GM23338 (cell line): ENCODE data around the gene RGL1. TPM values are rescaled to one million over a fixed set of nuclear protein-coding genes. Genes with fewer than 3 reads are reported as not detected.

Experiments
- ATAC-seq: fragments of 200-7000 bp; cut with Tn5 transposase; 3 replicates; pipeline ENCODE4 v1.9.1; 2020
- DNase-seq: peaks from one replicate; pipeline ENCODE4 v3.0.0-alpha.2; 2015; ENCODE audit warnings: low spot score
- H2AFZ ChIP-seq: fragments of 200-600 bp; sonication (generic); 2 replicates; pipeline ENCODE4 v1.8.0; 2016; ENCODE audit warnings: antibody characterized with exemption, mild to moderate bottlenecking, moderate library complexity
- H3F3A ChIP-seq: fragments of 200-600 bp; sonication (generic); replicated peaks from 2 replicates; pipeline ENCODE4 v1.8.0; 2017; ENCODE audit warnings: antibody characterized with exemption, mixed run types, low read depth
- H3K27ac ChIP-seq: fragments of 200-600 bp; sonication (generic); 2 replicates; pipeline ENCODE4 v1.6.1; 2016; ENCODE audit warnings: low read depth
- H3K27me3 ChIP-seq: fragments of 200-600 bp; sonication (generic); 2 replicates; pipeline ENCODE4 v1.8.0; 2016; ENCODE audit warnings: mild to moderate bottlenecking, mixed run types, moderate library complexity; ENCODE audit not compliant: insufficient read depth
- H3K36me3 ChIP-seq: fragments of 200-600 bp; sonication (generic); 2 replicates; pipeline ENCODE4 v1.8.0; 2016; ENCODE audit warnings: mild to moderate bottlenecking; ENCODE audit not compliant: insufficient read depth
- H3K4me1 ChIP-seq: fragments of 200-600 bp; sonication (generic); 2 replicates; pipeline ENCODE4 v1.8.0; 2016; ENCODE audit warnings: mild to moderate bottlenecking, moderate library complexity; ENCODE audit not compliant: insufficient read depth
- H3K4me2 ChIP-seq: fragments of 200-600 bp; sonication (generic); 2 replicates; pipeline ENCODE4 v1.7.1; 2017; ENCODE audit warnings: mixed run types
- H3K4me3 ChIP-seq: fragments of 200-600 bp; sonication (generic); 2 replicates; pipeline ENCODE4 v1.6.1; 2016; ENCODE audit warnings: mixed run types
- H3K79me2 ChIP-seq: fragments of 200-600 bp; sonication (generic); replicated peaks from 2 replicates; pipeline ENCODE4 v1.8.0; 2017; ENCODE audit warnings: mild to moderate bottlenecking; ENCODE audit not compliant: insufficient read depth
- H3K9me2 ChIP-seq: fragments of 200-600 bp; sonication (generic); 2 replicates; pipeline ENCODE4 v1.8.0; 2017; ENCODE audit not compliant: insufficient read depth
- H4K20me1 ChIP-seq: fragments of 200-600 bp; sonication (generic); replicated peaks from 2 replicates; pipeline ENCODE4 v1.8.0; 2017; ENCODE audit warnings: mild to moderate bottlenecking; ENCODE audit not compliant: insufficient read depth
- H3K27ac Mint-ChIP-seq: 2 replicates; pipeline ENCODE4 v1.8.0; 2020; ENCODE audit warnings: inconsistent platforms, mild to moderate bottlenecking, moderate library complexity, mixed read lengths
- H3K27me3 Mint-ChIP-seq: 3 replicates; pipeline ENCODE4 v1.8.0; 2022; ENCODE audit warnings: low read depth, mild to moderate bottlenecking, moderate library complexity, mixed read lengths, inconsistent platforms; ENCODE audit not compliant: insufficient read depth, poor library complexity
- H3K36me3 Mint-ChIP-seq: 3 replicates; pipeline ENCODE4 v1.8.0; 2021; ENCODE audit warnings: low read depth, mild to moderate bottlenecking, inconsistent platforms, moderate library complexity, mixed read lengths
- H3K4me1 Mint-ChIP-seq: 3 replicates; pipeline ENCODE4 v1.8.0; 2020; ENCODE audit warnings: mild to moderate bottlenecking, inconsistent platforms, mixed read lengths
- H3K4me3 Mint-ChIP-seq: 3 replicates; pipeline ENCODE4 v1.8.0; 2021; ENCODE audit warnings: moderate library complexity, mild to moderate bottlenecking, inconsistent platforms, mixed read lengths
- H3K9me3 Mint-ChIP-seq: 3 replicates; pipeline ENCODE4 v1.8.0; 2020; ENCODE audit warnings: moderate library complexity, mild to moderate bottlenecking, inconsistent platforms, mixed read lengths
- CREB1 ChIP-seq: fragments of 250-450 bp; sonication (Bioruptor Pico); IDR thresholded peaks from 2 replicates; pipeline ENCODE4 v1.5.0; 2020; ENCODE audit warnings: low read depth, mild to moderate bottlenecking, moderate library complexity
- JUNB ChIP-seq: IDR thresholded peaks from one replicate; pipeline ENCODE4 v1.6.1; 2016; ENCODE audit warnings: antibody characterized with exemption; ENCODE audit not compliant: unreplicated experiment
- NANOG ChIP-seq: IDR thresholded peaks from 2 replicates; pipeline ENCODE4 v1.6.1; 2016; ENCODE audit warnings: antibody characterized with exemption, borderline replicate concordance
- POLR2AphosphoS5 ChIP-seq: IDR thresholded peaks from 2 replicates; pipeline ENCODE4 v1.6.1; 2016; ENCODE audit warnings: antibody characterized with exemption, low read depth
- STAT1 ChIP-seq: IDR thresholded peaks from one replicate; pipeline ENCODE4 v1.6.1; 2016; ENCODE audit warnings: antibody characterized with exemption; ENCODE audit not compliant: unreplicated experiment
- ZNF331 ChIP-seq: fragments of 250-450 bp; sonication (Bioruptor Pico); IDR thresholded peaks from 2 replicates; pipeline ENCODE4 v1.5.0; 2020; ENCODE audit warnings: low read depth, mild to moderate bottlenecking, moderate library complexity
- polyA plus RNA-seq: library from polyadenylated mRNA; unstranded; fragments of >200 nt; fragmentation: Nextera tagmentation; extraction: Ambion mirVana; gene quantifications from 2 replicates; pipeline ENCODE4 v1.2.1, GENCODE V29; 2016
- total RNA-seq: library from RNA; depleted of rRNA; stranded (reverse); fragments of >200 nt; shearing (Covaris generic); gene quantifications from 2 replicates; pipeline ENCODE4 v1.2.3, GENCODE V29; 2014
- TF ChIP-seq, protein P1 (sequence below): IDR thresholded peaks from 2 replicates; pipeline ENCODE4 v1.6.1; 2016; ENCODE audit warnings: antibody characterized with exemption
- TF ChIP-seq, protein P2 (sequence below): fragments of 250-450 bp; sonication (Bioruptor Pico); IDR thresholded peaks from 2 replicates; pipeline ENCODE4 v1.5.0; 2020; ENCODE audit warnings: mild to moderate bottlenecking, moderate library complexity
- TF ChIP-seq, protein P3 (sequence below), 2 experiments: fragments of 200-600 bp in 1 of 2; sonication (generic) in 1 of 2; conservative IDR thresholded peaks; 2 replicates each; pipeline versions ENCODE4 v1.5.1 to v1.6.1; 2016 to 2017; ENCODE audit warnings: antibody characterized with exemption in 2 of 2, low read depth in 2 of 2, mild to moderate bottlenecking in 2 of 2, moderate library complexity in 1 of 2
- TF ChIP-seq, protein P4 (sequence below): IDR thresholded peaks from one replicate; pipeline ENCODE4 v1.6.1; 2018; ENCODE audit warnings: antibody characterized with exemption; ENCODE audit not compliant: unreplicated experiment

The RGL1 gene
- total and polyA plus RNA-seq, 2 experiments from 2014 or later, result 0.91 to 2.6 TPM

DNA sequence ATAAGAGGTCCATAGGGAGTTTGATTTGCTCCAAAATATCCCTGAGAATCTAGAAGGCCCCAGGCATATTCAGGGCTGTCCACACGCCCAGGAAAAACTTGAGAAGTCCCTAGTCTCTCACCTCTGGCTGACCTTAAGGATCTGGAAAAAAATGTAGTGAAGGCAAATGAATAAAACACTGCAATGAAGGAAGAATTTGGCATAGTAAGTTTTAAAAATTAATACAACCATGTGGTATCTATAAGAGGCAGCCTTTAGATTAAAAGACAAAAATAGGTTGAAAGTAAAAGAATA, 141.3 kb downstream of the RGL1 start (continued):
- TF ChIP-seq, protein P1, sequence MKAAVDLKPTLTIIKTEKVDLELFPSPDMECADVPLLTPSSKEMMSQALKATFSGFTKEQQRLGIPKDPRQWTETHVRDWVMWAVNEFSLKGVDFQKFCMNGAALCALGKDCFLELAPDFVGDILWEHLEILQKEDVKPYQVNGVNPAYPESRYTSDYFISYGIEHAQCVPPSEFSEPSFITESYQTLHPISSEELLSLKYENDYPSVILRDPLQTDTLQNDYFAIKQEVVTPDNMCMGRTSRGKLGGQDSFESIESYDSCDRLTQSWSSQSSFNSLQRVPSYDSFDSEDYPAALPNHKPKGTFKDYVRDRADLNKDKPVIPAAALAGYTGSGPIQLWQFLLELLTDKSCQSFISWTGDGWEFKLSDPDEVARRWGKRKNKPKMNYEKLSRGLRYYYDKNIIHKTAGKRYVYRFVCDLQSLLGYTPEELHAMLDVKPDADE, result no peak
- TF ChIP-seq STAT1 (no peak), JUNB (no peak)

DNA sequence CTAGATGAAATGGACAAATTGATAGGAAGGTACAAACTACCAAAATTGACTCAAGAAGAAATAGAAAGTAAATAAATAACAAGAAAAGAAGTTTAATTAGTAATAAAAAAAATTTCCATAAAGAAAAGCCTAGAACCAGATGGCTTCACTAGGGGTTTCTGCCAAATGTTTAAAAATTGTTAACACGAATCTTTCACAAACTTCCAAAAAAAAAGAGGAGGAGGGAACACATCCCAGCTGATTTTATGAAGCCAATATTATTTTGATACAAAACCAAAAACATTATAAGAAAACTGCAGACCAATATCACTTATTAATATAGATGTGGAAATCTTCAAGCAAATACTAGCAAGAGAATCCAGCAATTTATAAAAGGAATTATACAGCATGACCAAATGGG, 143.1 kb downstream of the RGL1 start:
- Mint-ChIP-seq H3K36me3 (no peaks in the 10 kb centered on the region), H3K4me1 (peaks cover 18% of the 10 kb centered on the region), H3K27me3 (peaks cover 32% of the 10 kb centered on the region), H3K27ac (no peak overlapping the region), H3K9me3 (no peaks in the 10 kb centered on the region), H3K4me3 (no peak overlapping the region)
- Histone ChIP-seq H4K20me1 (no peaks in the 10 kb centered on the region), H3K4me1 (peaks cover 15% of the 10 kb centered on the region; the same call in 1 of the 2 replicates), H3K4me2 (no peak overlapping the region), H2AFZ (no peak overlapping the region), H3K27ac (no peak overlapping the region), H3K79me2 (no peaks in the 10 kb centered on the region), H3K9me2 (no peaks in the 10 kb centered on the region; the same call in 1 of the 2 replicates), H3K36me3 (no peaks in the 10 kb centered on the region), H3K27me3 (peaks cover 59% of the 10 kb centered on the region), H3K4me3 (no peak overlapping the region), H3F3A (no peaks in the 10 kb centered on the region)
- ATAC-seq (no peak), DNase-seq (no peak)
- TF ChIP-seq NANOG (no peak), JUNB (no peak), POLR2AphosphoS5 (no peak), CREB1 (CRISPR knock-in tag) (no peak), STAT1 (no peak), ZNF331 (no peak)
- TF ChIP-seq, protein P2, sequence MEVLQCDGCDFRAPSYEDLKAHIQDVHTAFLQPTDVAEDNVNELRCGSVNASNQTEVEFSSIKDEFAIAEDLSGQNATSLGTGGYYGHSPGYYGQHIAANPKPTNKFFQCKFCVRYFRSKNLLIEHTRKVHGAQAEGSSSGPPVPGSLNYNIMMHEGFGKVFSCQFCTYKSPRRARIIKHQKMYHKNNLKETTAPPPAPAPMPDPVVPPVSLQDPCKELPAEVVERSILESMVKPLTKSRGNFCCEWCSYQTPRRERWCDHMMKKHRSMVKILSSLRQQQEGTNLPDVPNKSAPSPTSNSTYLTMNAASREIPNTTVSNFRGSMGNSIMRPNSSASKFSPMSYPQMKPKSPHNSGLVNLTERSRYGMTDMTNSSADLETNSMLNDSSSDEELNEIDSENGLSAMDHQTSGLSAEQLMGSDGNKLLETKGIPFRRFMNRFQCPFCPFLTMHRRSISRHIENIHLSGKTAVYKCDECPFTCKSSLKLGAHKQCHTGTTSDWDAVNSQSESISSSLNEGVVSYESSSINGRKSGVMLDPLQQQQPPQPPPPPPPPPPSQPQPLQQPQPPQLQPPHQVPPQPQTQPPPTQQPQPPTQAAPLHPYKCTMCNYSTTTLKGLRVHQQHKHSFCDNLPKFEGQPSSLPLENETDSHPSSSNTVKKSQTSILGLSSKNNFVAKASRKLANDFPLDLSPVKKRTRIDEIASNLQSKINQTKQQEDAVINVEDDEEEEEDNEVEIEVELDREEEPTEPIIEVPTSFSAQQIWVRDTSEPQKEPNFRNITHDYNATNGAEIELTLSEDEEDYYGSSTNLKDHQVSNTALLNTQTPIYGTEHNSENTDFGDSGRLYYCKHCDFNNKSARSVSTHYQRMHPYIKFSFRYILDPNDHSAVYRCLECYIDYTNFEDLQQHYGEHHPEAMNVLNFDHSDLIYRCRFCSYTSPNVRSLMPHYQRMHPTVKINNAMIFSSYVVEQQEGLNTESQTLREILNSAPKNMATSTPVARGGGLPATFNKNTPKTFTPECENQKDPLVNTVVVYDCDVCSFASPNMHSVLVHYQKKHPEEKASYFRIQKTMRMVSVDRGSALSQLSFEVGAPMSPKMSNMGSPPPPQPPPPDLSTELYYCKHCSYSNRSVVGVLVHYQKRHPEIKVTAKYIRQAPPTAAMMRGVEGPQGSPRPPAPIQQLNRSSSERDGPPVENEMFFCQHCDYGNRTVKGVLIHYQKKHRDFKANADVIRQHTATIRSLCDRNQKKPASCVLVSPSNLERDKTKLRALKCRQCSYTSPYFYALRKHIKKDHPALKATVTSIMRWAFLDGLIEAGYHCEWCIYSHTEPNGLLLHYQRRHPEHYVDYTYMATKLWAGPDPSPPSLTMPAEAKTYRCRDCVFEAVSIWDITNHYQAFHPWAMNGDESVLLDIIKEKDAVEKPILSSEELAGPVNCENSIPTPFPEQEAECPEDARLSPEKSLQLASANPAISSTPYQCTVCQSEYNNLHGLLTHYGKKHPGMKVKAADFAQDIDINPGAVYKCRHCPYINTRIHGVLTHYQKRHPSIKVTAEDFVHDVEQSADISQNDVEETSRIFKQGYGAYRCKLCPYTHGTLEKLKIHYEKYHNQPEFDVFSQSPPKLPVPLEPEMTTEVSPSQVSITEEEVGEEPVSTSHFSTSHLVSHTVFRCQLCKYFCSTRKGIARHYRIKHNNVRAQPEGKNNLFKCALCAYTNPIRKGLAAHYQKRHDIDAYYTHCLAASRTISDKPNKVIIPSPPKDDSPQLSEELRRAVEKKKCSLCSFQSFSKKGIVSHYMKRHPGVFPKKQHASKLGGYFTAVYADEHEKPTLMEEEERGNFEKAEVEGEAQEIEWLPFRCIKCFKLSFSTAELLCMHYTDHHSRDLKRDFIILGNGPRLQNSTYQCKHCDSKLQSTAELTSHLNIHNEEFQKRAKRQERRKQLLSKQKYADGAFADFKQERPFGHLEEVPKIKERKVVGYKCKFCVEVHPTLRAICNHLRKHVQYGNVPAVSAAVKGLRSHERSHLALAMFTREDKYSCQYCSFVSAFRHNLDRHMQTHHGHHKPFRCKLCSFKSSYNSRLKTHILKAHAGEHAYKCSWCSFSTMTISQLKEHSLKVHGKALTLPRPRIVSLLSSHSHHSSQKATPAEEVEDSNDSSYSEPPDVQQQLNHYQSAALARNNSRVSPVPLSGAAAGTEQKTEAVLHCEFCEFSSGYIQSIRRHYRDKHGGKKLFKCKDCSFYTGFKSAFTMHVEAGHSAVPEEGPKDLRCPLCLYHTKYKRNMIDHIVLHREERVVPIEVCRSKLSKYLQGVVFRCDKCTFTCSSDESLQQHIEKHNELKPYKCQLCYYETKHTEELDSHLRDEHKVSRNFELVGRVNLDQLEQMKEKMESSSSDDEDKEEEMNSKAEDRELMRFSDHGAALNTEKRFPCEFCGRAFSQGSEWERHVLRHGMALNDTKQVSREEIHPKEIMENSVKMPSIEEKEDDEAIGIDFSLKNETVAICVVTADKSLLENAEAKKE (CRISPR knock-in tag), result no peak
- TF ChIP-seq, protein P3, sequence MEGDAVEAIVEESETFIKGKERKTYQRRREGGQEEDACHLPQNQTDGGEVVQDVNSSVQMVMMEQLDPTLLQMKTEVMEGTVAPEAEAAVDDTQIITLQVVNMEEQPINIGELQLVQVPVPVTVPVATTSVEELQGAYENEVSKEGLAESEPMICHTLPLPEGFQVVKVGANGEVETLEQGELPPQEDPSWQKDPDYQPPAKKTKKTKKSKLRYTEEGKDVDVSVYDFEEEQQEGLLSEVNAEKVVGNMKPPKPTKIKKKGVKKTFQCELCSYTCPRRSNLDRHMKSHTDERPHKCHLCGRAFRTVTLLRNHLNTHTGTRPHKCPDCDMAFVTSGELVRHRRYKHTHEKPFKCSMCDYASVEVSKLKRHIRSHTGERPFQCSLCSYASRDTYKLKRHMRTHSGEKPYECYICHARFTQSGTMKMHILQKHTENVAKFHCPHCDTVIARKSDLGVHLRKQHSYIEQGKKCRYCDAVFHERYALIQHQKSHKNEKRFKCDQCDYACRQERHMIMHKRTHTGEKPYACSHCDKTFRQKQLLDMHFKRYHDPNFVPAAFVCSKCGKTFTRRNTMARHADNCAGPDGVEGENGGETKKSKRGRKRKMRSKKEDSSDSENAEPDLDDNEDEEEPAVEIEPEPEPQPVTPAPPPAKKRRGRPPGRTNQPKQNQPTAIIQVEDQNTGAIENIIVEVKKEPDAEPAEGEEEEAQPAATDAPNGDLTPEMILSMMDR (conservative IDR thresholded peaks at IDR 0.05; ENCODE audit: low read depth in 2 of 2), result no peak
- TF ChIP-seq, protein P4, sequence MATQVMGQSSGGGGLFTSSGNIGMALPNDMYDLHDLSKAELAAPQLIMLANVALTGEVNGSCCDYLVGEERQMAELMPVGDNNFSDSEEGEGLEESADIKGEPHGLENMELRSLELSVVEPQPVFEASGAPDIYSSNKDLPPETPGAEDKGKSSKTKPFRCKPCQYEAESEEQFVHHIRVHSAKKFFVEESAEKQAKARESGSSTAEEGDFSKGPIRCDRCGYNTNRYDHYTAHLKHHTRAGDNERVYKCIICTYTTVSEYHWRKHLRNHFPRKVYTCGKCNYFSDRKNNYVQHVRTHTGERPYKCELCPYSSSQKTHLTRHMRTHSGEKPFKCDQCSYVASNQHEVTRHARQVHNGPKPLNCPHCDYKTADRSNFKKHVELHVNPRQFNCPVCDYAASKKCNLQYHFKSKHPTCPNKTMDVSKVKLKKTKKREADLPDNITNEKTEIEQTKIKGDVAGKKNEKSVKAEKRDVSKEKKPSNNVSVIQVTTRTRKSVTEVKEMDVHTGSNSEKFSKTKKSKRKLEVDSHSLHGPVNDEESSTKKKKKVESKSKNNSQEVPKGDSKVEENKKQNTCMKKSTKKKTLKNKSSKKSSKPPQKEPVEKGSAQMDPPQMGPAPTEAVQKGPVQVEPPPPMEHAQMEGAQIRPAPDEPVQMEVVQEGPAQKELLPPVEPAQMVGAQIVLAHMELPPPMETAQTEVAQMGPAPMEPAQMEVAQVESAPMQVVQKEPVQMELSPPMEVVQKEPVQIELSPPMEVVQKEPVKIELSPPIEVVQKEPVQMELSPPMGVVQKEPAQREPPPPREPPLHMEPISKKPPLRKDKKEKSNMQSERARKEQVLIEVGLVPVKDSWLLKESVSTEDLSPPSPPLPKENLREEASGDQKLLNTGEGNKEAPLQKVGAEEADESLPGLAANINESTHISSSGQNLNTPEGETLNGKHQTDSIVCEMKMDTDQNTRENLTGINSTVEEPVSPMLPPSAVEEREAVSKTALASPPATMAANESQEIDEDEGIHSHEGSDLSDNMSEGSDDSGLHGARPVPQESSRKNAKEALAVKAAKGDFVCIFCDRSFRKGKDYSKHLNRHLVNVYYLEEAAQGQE, result no peak
